ENCODE results near the gene IGFBP2. TPM values are rescaled to one million over a fixed set of nuclear protein-coding genes. Genes with fewer than 3 reads are reported as not detected.

IGFBP2 gene
- total RNA-seq, 1 donor from 2014 or later: 371 TPM

DNA sequence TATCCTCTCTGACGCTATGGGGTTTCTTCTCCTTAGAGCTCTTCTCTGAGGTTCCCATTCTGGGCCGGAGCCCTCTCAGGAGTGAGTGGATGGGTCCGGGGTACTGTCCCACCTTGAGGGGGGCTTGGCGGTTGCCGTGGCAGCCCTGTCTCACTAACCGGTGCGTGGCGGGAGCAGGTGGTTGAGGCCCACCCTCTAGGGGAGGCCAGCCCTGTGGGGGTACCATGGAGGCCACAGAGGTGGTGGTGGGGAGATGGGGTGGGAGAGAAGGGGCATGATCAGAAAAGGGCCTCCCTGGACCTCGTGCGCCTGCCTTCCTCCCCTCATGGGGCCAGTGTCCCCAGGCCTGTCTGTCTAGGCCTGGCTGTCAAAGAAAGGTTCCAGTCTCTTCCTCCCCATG lies 39.8 kb downstream of the IGFBP2 start:
- Histone ChIP-seq H3K4me1 (no peaks in the 10 kb centered on the region), H3K9me3 (ENCODE audit: low read depth) (no peaks in the 10 kb centered on the region), H4K20me1 (ENCODE audit: low read depth) (peaks cover 17% of the 10 kb centered on the region), H3K36me3 (peaks cover 6% of the 10 kb centered on the region), H3K27ac (no peak overlapping the region), H3K4me3 (no peak overlapping the region), H3K9ac (no peak overlapping the region), H3K4me2 (no peak overlapping the region), H3F3A (ENCODE audit: low read depth) (peaks cover 7% of the 10 kb centered on the region), H3K27me3 (no peaks in the 10 kb centered on the region), H2AFZ (replicated peaks) (no peak overlapping the region), H3K79me2 (ENCODE audit: low read depth) (no peaks in the 10 kb centered on the region)
- TF ChIP-seq, protein P1, sequence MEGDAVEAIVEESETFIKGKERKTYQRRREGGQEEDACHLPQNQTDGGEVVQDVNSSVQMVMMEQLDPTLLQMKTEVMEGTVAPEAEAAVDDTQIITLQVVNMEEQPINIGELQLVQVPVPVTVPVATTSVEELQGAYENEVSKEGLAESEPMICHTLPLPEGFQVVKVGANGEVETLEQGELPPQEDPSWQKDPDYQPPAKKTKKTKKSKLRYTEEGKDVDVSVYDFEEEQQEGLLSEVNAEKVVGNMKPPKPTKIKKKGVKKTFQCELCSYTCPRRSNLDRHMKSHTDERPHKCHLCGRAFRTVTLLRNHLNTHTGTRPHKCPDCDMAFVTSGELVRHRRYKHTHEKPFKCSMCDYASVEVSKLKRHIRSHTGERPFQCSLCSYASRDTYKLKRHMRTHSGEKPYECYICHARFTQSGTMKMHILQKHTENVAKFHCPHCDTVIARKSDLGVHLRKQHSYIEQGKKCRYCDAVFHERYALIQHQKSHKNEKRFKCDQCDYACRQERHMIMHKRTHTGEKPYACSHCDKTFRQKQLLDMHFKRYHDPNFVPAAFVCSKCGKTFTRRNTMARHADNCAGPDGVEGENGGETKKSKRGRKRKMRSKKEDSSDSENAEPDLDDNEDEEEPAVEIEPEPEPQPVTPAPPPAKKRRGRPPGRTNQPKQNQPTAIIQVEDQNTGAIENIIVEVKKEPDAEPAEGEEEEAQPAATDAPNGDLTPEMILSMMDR (IDR thresholded peaks at IDR 0.05): no peak
- TF ChIP-seq EZH2phosphoT487 (IDR thresholded peaks at IDR 0.05) (no peak), EZH2 (IDR thresholded peaks at IDR 0.05) (no peak)
- peaks cover 20% of the 10 kb centered on the region for H3K36me3 Mint-ChIP-seq
- peaks cover 9% of the 10 kb centered on the region for H3K27me3 Mint-ChIP-seq (ENCODE audit: insufficient read depth, low read depth)
- peaks cover 16% of the 10 kb centered on the region for H3K4me1 Mint-ChIP-seq
- no peak overlapping the region for H3K4me3 Mint-ChIP-seq
- no peaks in the 10 kb centered on the region for H3K9me3 Mint-ChIP-seq
- no peak overlapping the region for H3K27ac Mint-ChIP-seq
- DNase-seq (ENCODE audit: low spot score): no peak

DNA sequence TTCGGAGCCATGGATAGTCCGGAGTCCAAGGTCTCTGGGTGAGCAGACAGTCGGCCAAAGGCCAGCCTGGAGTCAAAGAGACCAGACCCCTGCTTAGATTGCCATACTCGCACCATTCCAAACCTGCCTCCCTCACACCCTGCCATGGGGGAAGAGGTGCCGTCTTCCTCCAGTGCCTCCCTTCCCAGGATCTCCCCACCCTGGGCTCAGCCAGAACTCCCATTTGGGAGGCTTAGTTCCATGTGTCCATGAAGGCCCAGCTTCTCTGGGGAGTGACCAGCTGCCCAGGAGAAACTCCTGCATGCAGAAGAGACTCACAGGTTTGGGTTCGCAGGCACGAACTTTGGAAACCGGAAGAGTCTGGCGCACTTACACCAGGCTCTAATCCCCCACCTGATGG lies 40.4 kb downstream of the IGFBP2 start:
- peaks cover 6% of the 10 kb centered on the region for H3K27me3 Mint-ChIP-seq (ENCODE audit: insufficient read depth, low read depth)
- peaks cover 17% of the 10 kb centered on the region for H3K36me3 Mint-ChIP-seq
- no peaks in the 10 kb centered on the region for H3K4me1 ChIP-seq
- H3F3A ChIP-seq (ENCODE audit: low read depth): peaks cover 7% of the 10 kb centered on the region
- peaks cover 22% of the 10 kb centered on the region for H4K20me1 ChIP-seq (ENCODE audit: low read depth)
- no peak overlapping the region for H3K27ac ChIP-seq
- H2AFZ ChIP-seq (replicated peaks): no peak overlapping the region
- no peak overlapping the region for H3K4me3 Mint-ChIP-seq
- H3K79me2 ChIP-seq (ENCODE audit: low read depth): no peaks in the 10 kb centered on the region
- peaks cover 14% of the 10 kb centered on the region for H3K4me1 Mint-ChIP-seq
- no peak overlapping the region for H3K27ac Mint-ChIP-seq
- H3K27me3 ChIP-seq: no peaks in the 10 kb centered on the region
- H3K9me3 ChIP-seq (ENCODE audit: low read depth): no peaks in the 10 kb centered on the region
- H3K9me3 Mint-ChIP-seq: no peaks in the 10 kb centered on the region
- H3K36me3 ChIP-seq: peaks cover 6% of the 10 kb centered on the region
- no peak overlapping the region for H3K4me2 ChIP-seq
- no peak for DNase-seq (ENCODE audit: low spot score)
- TF ChIP-seq, protein P1 (IDR thresholded peaks at IDR 0.05): no peak
- TF ChIP-seq EZH2 (IDR thresholded peaks at IDR 0.05) (no peak), EZH2phosphoT487 (IDR thresholded peaks at IDR 0.05) (no peak)
- no peak overlapping the region for H3K4me3 ChIP-seq
- no peak overlapping the region for H3K9ac ChIP-seq

DNA sequence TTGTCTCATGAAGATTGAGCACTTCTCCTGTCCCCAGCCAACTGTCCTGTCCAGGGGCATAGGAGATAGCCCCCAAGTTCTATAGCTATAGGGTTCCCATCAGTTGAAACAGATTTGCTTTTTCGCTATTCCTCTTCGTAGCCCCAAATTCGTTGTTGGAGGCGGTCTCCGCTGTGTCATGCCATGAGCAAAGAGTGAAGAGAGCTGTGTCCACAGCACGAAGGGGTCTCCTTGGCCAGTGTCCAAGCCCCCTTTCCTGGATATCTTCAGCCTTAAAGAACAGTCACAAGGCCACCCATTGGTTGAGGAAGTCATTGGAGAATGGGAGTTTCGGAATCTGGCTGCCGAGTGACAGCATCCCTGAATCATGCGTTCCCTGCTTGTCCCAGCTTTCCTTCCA lies 41.2 kb downstream of the IGFBP2 start:
- TF ChIP-seq EZH2 (IDR thresholded peaks at IDR 0.05): no peak
- TF ChIP-seq, protein P1 (IDR thresholded peaks at IDR 0.05): no peak
- no peak for TF ChIP-seq EZH2phosphoT487 (IDR thresholded peaks at IDR 0.05)
- H3K27ac Mint-ChIP-seq: no peak overlapping the region

More for the DNA sequence above, 41.2 kb downstream of the IGFBP2 start:
- Histone ChIP-seq H3F3A (ENCODE audit: low read depth) (peaks cover 7% of the 10 kb centered on the region), H3K79me2 (ENCODE audit: low read depth) (no peaks in the 10 kb centered on the region), H3K4me1 (no peaks in the 10 kb centered on the region), H4K20me1 (ENCODE audit: low read depth) (peaks cover 29% of the 10 kb centered on the region), H3K27me3 (no peaks in the 10 kb centered on the region), H2AFZ (replicated peaks) (no peak overlapping the region), H3K9me3 (ENCODE audit: low read depth) (no peaks in the 10 kb centered on the region), H3K4me2 (no peak overlapping the region), H3K9ac (no peak overlapping the region), H3K4me3 (no peak overlapping the region), H3K36me3 (peaks cover 6% of the 10 kb centered on the region), H3K27ac (no peak overlapping the region)
- Mint-ChIP-seq H3K36me3 (peaks cover 20% of the 10 kb centered on the region), H3K4me3 (no peak overlapping the region), H3K4me1 (peaks cover 9% of the 10 kb centered on the region), H3K9me3 (no peaks in the 10 kb centered on the region), H3K27me3 (ENCODE audit: insufficient read depth, low read depth) (peaks cover 7% of the 10 kb centered on the region)
- no peak for DNase-seq (ENCODE audit: low spot score)
